HAP-1 (cell line): ENCODE measurements around the gene SAMD11.

Source experiments
- DNase-seq, 2 experiments: peaks; one replicate each; pipeline ENCODE4 v3.0.0-alpha.2; 2016 to 2020; ENCODE audit warnings: low spot score in 2 of 2
- H3K27me3 ChIP-seq: fragments of 250-450 bp; sonication (Bioruptor Pico); 2 replicates; pipeline ENCODE4 v1.5.1; 2020; ENCODE audit warnings: low read depth, mild to moderate bottlenecking, moderate library complexity
- H3K36me3 ChIP-seq: fragments of 250-450 bp; sonication (Bioruptor Pico); replicated peaks from 2 replicates; pipeline ENCODE4 v1.5.1; 2020; ENCODE audit warnings: mild to moderate bottlenecking
- H3K4me1 ChIP-seq: fragments of 250-450 bp; sonication (Bioruptor Pico); 2 replicates; pipeline ENCODE4 v1.5.1; 2020; ENCODE audit warnings: mild to moderate bottlenecking
- H3K4me3 ChIP-seq: fragments of 250-450 bp; sonication (Bioruptor Pico); 2 replicates; pipeline ENCODE4 v1.5.1; 2020; ENCODE audit warnings: mild to moderate bottlenecking, moderate library complexity
- H3K9me3 ChIP-seq: fragments of 250-450 bp; sonication (Bioruptor Pico); 2 replicates; pipeline ENCODE4 v1.5.1; 2020; ENCODE audit warnings: mild to moderate bottlenecking, moderate library complexity
- in situ Hi-C: fragments of 300-500 bp; cut with MboI; formaldehyde crosslinking; loops from 3 replicates; pipeline ENCODE4 v1.14.3; 2020; ENCODE audit warnings: low sequenced_read_pairs, inconsistent platforms, mixed read lengths

Gene SAMD11

GRCh38 chr1:959731-960362 is 36.1 kb downstream of the SAMD11 start:
- Histone ChIP-seq H3K4me3 (peak overlapping the region; percentile 100), H3K9me3 (no peaks in the 10 kb centered on the region), H3K4me1 (peaks cover 8% of the 10 kb centered on the region; the same call in 1 of the 2 replicates), H3K36me3 (peaks cover 49% of the 10 kb centered on the region), H3K27me3 (no peaks in the 10 kb centered on the region)
- no peak for DNase-seq
- in situ Hi-C loops: no loop called here

- Histone ChIP-seq H3K4me3 (peak within 1 kb of the TSS; percentile 100), H3K27me3 (no peaks in the 10 kb centered on the region), H3K9me3 (no peaks in the 10 kb centered on the region), H3K36me3 (peaks cover 49% of the 10 kb centered on the region), H3K4me1 (peaks cover 8% of the 10 kb centered on the region; the same call in 1 of the 2 replicates)
- in situ Hi-C loops: no loop called here
- peak; percentile 71 to 91 for DNase-seq
These were observed 36.8 kb downstream of the SAMD11 start, which contains the start of gene KLHL17 for GRCh38 chr1:960363-961131. Gene KLHL17, plus strand, starts transcription at chr1:960584. Its CDS starts 110 bp downstream, at chr1:960694.

GRCh38 chr1:961132-961669 is 37.5 kb downstream of the SAMD11 start:
- Histone ChIP-seq H3K4me3 (peak overlapping the region; percentile 100), H3K9me3 (no peaks in the 10 kb centered on the region), H3K27me3 (no peaks in the 10 kb centered on the region), H3K36me3 (peaks cover 44% of the 10 kb centered on the region), H3K4me1 (peaks cover 11% of the 10 kb centered on the region; the same call in 1 of the 2 replicates)
- in situ Hi-C loops: no loop called here
- peak in 1 of 2 experiments; percentile 33 for DNase-seq

- no peak for DNase-seq
- Histone ChIP-seq H3K9me3 (no peaks in the 10 kb centered on the region), H3K4me1 (peaks cover 20% of the 10 kb centered on the region), H3K4me3 (no peak overlapping the region), H3K36me3 (peaks cover 29% of the 10 kb centered on the region), H3K27me3 (no peaks in the 10 kb centered on the region)
- in situ Hi-C loops: no loop called here
These were observed 38.9 kb downstream of the SAMD11 start for GRCh38 chr1:962381-963300.

GRCh38 chr1:963301-963651 is 39.6 kb downstream of the SAMD11 start:
- no peak for DNase-seq
- no peak overlapping the region for H3K4me3 ChIP-seq
- no peaks in the 10 kb centered on the region for H3K9me3 ChIP-seq
- peaks cover 19% of the 10 kb centered on the region for H3K4me1 ChIP-seq
- peaks cover 29% of the 10 kb centered on the region for H3K36me3 ChIP-seq
- H3K27me3 ChIP-seq: no peaks in the 10 kb centered on the region
- in situ Hi-C loops: no loop called here

GRCh38 chr1:963746-964525 is 40.2 kb downstream of the SAMD11 start:
- peaks cover 29% of the 10 kb centered on the region for H3K36me3 ChIP-seq
- H3K27me3 ChIP-seq: no peaks in the 10 kb centered on the region
- DNase-seq: no peak
- no peaks in the 10 kb centered on the region for H3K9me3 ChIP-seq
- H3K4me3 ChIP-seq: no peak overlapping the region
- in situ Hi-C loops: no loop called here
- H3K4me1 ChIP-seq: peaks cover 19% of the 10 kb centered on the region

GRCh38 chr1:964691-965525 is 41.2 kb downstream of the SAMD11 start:
- Histone ChIP-seq H3K4me1 (peaks cover 19% of the 10 kb centered on the region), H3K4me3 (no peak overlapping the region), H3K36me3 (peaks cover 29% of the 10 kb centered on the region), H3K9me3 (no peaks in the 10 kb centered on the region), H3K27me3 (no peaks in the 10 kb centered on the region)
- DNase-seq: no peak
- in situ Hi-C loops: no loop called here

GRCh38 chr1:965526-966134 is 41.9 kb downstream of the SAMD11 start:
- peaks cover 19% of the 10 kb centered on the region for H3K4me1 ChIP-seq
- no peak overlapping the region; the same call in 1 of the 2 replicates for H3K4me3 ChIP-seq
- no peak for DNase-seq
- no peaks in the 10 kb centered on the region for H3K27me3 ChIP-seq
- no peaks in the 10 kb centered on the region for H3K9me3 ChIP-seq
- peaks cover 29% of the 10 kb centered on the region for H3K36me3 ChIP-seq
- in situ Hi-C loops: no loop called here

GRCh38 chr1:966135-966703 is 42.5 kb downstream of the SAMD11 start, which contains the start of gene PLEKHN1:
Gene PLEKHN1, plus strand, starts transcription at chr1:966482. Its CDS starts 50 bp downstream, at chr1:966532.
- H3K4me1 ChIP-seq: peaks cover 19% of the 10 kb centered on the region

GRCh38 chr1:966704-967300 is 43.1 kb downstream of the SAMD11 start:
- peak; percentile 65 to 85 for DNase-seq
- in situ Hi-C loops: no loop called here
- Histone ChIP-seq H3K27me3 (no peaks in the 10 kb centered on the region), H3K9me3 (no peaks in the 10 kb centered on the region), H3K4me3 (peak overlapping the region; percentile 44), H3K36me3 (peaks cover 29% of the 10 kb centered on the region), H3K4me1 (peaks cover 14% of the 10 kb centered on the region)

More at GRCh38 chr1:966135-966703, 42.5 kb downstream of the SAMD11 start, which contains the start of gene PLEKHN1:
- DNase-seq: peak in 1 of 2 experiments; percentile 65
- no peaks in the 10 kb centered on the region for H3K27me3 ChIP-seq
- H3K9me3 ChIP-seq: no peaks in the 10 kb centered on the region
- H3K4me3 ChIP-seq: peak within 1 kb of the TSS; percentile 44
- peaks cover 29% of the 10 kb centered on the region for H3K36me3 ChIP-seq
- in situ Hi-C loops: no loop called here
